Panc1 (cell line): Measurements from ENCODE around the gene CDKN2D. TPM values are rescaled to one million over a fixed set of nuclear protein-coding genes. Genes with fewer than 3 reads are reported as not detected.

ENCODE experiments used
- ATAC-seq: fragments of 200-7000 bp; cut with Tn5 transposase; 2 replicates; pipeline ENCODE4 v1.9.1; 2020; ENCODE audit warnings: mild to moderate bottlenecking, moderate library complexity
- BruUV-seq: library from RNA; stranded (reverse); fragments of 400-500 nt; replicated peaks from 2 replicates; lab custom pipeline; 2021; lab: Mats Ljungman, UMichigan
- CTCF ChIA-PET: fragments of 300-600 bp; sonication (Branson Sonifier 250); formaldehyde crosslinking; loops from one replicate; lab custom pipeline; 2022; ENCODE audit warnings: antibody characterized with exemption; lab: Charles Lee
- POLR2A ChIA-PET: fragments of 300-600 bp; sonication (Branson Sonifier 250); formaldehyde crosslinking; loops from one replicate; lab custom pipeline; 2022; ENCODE audit warnings: antibody characterized with exemption; lab: Charles Lee
- DNase-seq: peaks from one replicate; pipeline ENCODE4 v3.0.0-alpha.2; 2010; ENCODE audit warnings: low read depth, low spot score
- H3K27ac ChIP-seq: 2 replicates; pipeline ENCODE4 v1.5.1; 2011; ENCODE audit warnings: mild to moderate bottlenecking, low read length, inconsistent platforms
- H3K27me3 ChIP-seq: fragments of 200-500 bp; sonication (Bioruptor generic); 2 replicates; pipeline ENCODE4 v1.6.0; 2014; ENCODE audit warnings: low read length, inconsistent platforms; ENCODE audit not compliant: control insufficient read depth, insufficient read depth
- H3K36me3 ChIP-seq: fragments of 200-500 bp; sonication (Bioruptor generic); 2 replicates; pipeline ENCODE4 v1.5.1; 2014; ENCODE audit warnings: inconsistent platforms, mild to moderate bottlenecking, low read length, moderate library complexity; ENCODE audit not compliant: control insufficient read depth, insufficient read depth
- H3K4me1 ChIP-seq: 2 replicates; pipeline ENCODE4 v1.5.1; 2011; ENCODE audit warnings: inconsistent platforms, mild to moderate bottlenecking, low read length, moderate library complexity; ENCODE audit not compliant: control insufficient read depth, insufficient read depth
- H3K4me3 ChIP-seq, 2 experiments: 2 replicates each; pipeline ENCODE4 v1.5.1; 2011 to 2012; ENCODE audit warnings: low read depth in 2 of 2, low read length in 2 of 2, mild to moderate bottlenecking in 2 of 2, inconsistent platforms in 1 of 2, moderate library complexity in 1 of 2
- H3K9me3 ChIP-seq: fragments of 200-500 bp; sonication (Bioruptor generic); 2 replicates; pipeline ENCODE4 v1.5.1; 2014; ENCODE audit warnings: low read depth, mild to moderate bottlenecking, inconsistent platforms, low read length, moderate library complexity; ENCODE audit not compliant: control insufficient read depth, insufficient read depth
- POLR2AphosphoS5 ChIP-seq: IDR thresholded peaks from 2 replicates; pipeline ENCODE4 v1.6.1; 2012; ENCODE audit warnings: mild to moderate bottlenecking, low read depth, low read length, moderate library complexity
- SIN3A ChIP-seq: IDR thresholded peaks from 2 replicates; pipeline ENCODE4 v1.6.1; 2012; ENCODE audit warnings: low read depth, mild to moderate bottlenecking, low read length, moderate library complexity, borderline replicate concordance; ENCODE audit not compliant: insufficient read depth
- TCF7L2 ChIP-seq: IDR thresholded peaks from 2 replicates; pipeline ENCODE4 v1.6.1; 2011; ENCODE audit warnings: mild to moderate bottlenecking, low read depth, low read length, inconsistent platforms
- in situ Hi-C: cut with HindIII; loops from 2 replicates; pipeline ENCODE4 v1.10.0; 2016; ENCODE audit warnings: low sequenced_read_pairs, low pct_unique_long_range_greater_than_20kb
- intact Hi-C: fragments of 100-400 bp; cut with micrococcal nuclease; formaldehyde crosslinking; loops from one replicate; pipeline ENCODE4 v1.10.0; 2022; ENCODE audit not compliant: unreplicated experiment
- total RNA-seq: library from RNA; stranded (reverse); gene quantifications from one replicate; pipeline ENCODE4 v1.2.1, GENCODE V29; 2021; ENCODE audit not compliant: unreplicated experiment
- TF ChIP-seq, protein P1 (sequence below), 2 experiments: IDR thresholded peaks; 2 replicates each; pipeline ENCODE4 v1.6.1; 2011 to 2012; ENCODE audit warnings: low read depth in 2 of 2, control low read depth in 1 of 2, low read length in 1 of 2, mild to moderate bottlenecking in 1 of 2, moderate library complexity in 1 of 2; ENCODE audit not compliant: insufficient read depth in 1 of 2
- TF ChIP-seq, protein P2 (sequence below): fragments of 450-650 bp; IDR thresholded peaks from 2 replicates; pipeline ENCODE4 v1.5.1; 2017; ENCODE audit warnings: mild to moderate bottlenecking

CDKN2D gene
- total RNA-seq, 1 experiment from 2014 or later = 7.3 TPM

DNA sequence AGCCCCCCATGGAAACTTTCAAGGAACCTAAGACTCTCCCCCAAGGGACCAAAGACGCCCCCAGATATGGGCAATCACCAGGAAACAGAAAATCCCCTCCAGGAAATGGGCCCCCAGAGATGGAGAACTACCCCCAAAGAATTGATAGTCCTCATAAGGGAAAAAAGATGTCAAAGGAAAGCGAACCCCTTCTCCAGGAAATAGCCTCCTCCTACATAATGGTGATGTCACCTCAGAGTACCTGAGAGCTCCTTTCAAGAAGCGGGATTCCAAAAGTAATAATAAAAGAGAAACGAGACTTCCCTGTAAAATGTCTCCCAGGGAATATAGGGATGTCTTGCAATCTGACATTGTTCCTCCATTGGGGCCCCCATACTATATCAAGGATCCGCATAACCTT, 1.1 kb downstream of the CDKN2D start:
- Histone ChIP-seq H3K9me3 (no peaks in the 10 kb centered on the region), H3K27me3 (no peaks in the 10 kb centered on the region), H3K27ac (peak overlapping the region; percentile 65), H3K4me3 (peak overlapping the region; percentile 60 to 69), H3K36me3 (no peaks in the 10 kb centered on the region; the same call in 1 of the 2 replicates), H3K4me1 (peaks cover 23% of the 10 kb centered on the region)
- TF ChIP-seq, protein P1, sequence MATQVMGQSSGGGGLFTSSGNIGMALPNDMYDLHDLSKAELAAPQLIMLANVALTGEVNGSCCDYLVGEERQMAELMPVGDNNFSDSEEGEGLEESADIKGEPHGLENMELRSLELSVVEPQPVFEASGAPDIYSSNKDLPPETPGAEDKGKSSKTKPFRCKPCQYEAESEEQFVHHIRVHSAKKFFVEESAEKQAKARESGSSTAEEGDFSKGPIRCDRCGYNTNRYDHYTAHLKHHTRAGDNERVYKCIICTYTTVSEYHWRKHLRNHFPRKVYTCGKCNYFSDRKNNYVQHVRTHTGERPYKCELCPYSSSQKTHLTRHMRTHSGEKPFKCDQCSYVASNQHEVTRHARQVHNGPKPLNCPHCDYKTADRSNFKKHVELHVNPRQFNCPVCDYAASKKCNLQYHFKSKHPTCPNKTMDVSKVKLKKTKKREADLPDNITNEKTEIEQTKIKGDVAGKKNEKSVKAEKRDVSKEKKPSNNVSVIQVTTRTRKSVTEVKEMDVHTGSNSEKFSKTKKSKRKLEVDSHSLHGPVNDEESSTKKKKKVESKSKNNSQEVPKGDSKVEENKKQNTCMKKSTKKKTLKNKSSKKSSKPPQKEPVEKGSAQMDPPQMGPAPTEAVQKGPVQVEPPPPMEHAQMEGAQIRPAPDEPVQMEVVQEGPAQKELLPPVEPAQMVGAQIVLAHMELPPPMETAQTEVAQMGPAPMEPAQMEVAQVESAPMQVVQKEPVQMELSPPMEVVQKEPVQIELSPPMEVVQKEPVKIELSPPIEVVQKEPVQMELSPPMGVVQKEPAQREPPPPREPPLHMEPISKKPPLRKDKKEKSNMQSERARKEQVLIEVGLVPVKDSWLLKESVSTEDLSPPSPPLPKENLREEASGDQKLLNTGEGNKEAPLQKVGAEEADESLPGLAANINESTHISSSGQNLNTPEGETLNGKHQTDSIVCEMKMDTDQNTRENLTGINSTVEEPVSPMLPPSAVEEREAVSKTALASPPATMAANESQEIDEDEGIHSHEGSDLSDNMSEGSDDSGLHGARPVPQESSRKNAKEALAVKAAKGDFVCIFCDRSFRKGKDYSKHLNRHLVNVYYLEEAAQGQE (IDR thresholded peaks at IDR 0.05; ENCODE audit: insufficient read depth in 1 of 2, low read depth in 2 of 2, low read length in 1 of 2) = no peak
- TF ChIP-seq, protein P2, sequence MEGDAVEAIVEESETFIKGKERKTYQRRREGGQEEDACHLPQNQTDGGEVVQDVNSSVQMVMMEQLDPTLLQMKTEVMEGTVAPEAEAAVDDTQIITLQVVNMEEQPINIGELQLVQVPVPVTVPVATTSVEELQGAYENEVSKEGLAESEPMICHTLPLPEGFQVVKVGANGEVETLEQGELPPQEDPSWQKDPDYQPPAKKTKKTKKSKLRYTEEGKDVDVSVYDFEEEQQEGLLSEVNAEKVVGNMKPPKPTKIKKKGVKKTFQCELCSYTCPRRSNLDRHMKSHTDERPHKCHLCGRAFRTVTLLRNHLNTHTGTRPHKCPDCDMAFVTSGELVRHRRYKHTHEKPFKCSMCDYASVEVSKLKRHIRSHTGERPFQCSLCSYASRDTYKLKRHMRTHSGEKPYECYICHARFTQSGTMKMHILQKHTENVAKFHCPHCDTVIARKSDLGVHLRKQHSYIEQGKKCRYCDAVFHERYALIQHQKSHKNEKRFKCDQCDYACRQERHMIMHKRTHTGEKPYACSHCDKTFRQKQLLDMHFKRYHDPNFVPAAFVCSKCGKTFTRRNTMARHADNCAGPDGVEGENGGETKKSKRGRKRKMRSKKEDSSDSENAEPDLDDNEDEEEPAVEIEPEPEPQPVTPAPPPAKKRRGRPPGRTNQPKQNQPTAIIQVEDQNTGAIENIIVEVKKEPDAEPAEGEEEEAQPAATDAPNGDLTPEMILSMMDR = no peak
- TF ChIP-seq TCF7L2 (no peak), POLR2AphosphoS5 (no peak), SIN3A (no peak)
- in situ Hi-C loops = no loop called here
- ATAC-seq = no peak
- no TSS peak for BruUV-seq
- intact Hi-C loops = loop anchor here (5.0 kb wide), 1 partner anchor 130 kb away; no protein-coding TSS in a partner anchor
- ChIA-PET POLR2A (interaction anchor here (0.9 kb wide), 1 partner anchor 167 kb away, joined by 3 read pairs; no protein-coding TSS in a partner anchor), CTCF (no interaction called here)
- DNase-seq = no peak

DNA sequence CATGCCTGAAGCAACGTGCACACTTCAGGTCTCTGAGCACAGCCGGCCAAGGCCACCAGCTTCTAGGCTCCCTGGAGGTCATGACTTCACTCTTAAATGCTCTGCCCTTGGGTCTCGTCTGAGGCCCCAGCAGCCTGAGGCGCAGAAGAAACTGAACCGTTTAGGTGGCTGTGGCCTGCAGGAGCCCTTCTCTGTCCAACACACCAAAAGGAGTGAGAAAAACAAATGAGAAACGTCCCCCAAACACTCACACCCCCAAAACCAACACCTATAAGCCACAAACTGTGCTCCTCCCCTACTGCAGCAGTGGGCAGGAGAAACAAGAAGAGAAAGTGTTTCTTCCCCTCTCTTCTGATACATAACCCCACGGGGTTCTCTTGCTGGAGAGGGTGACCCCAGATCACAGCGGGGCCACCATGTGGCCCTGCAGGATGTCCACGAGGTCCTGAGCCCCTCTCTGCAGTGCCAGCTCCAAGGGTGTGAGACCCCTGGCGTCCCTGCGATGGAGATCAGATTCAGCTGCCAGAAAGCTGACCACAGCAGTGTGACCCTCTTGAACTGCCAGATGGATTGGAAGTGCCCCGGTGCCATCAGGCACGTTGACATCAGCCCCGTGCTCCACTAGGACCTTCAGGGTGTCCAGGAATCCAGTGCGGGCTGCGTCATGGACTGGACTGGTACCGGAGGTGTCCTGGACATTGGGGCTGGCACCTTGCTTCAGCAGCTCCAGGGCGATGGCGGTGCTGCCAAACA, 1.9 kb downstream of the CDKN2D start:
- Histone ChIP-seq H3K4me3 (peak overlapping the region; percentile 68 to 69; a peak in 3 of 4 replicates), H3K36me3 (no peaks in the 10 kb centered on the region; the same call in 1 of the 2 replicates), H3K9me3 (no peaks in the 10 kb centered on the region), H3K27me3 (no peaks in the 10 kb centered on the region), H3K27ac (0 out of 2 replicates have a peak overlapping the region, but pooled peaks have one; percentile 51), H3K4me1 (peaks cover 23% of the 10 kb centered on the region)
- BruUV-seq = no TSS peak
- intact Hi-C loops = loop anchor here (5.0 kb wide), 1 partner anchor 130 kb away; no protein-coding TSS in a partner anchor
- no peak for DNase-seq
- ChIA-PET CTCF (interaction anchor here (0.5 to 0.6 kb wide), 2 partner anchors 28 to 79 kb away, joined by 3 read pairs; no protein-coding TSS in a partner anchor), POLR2A (interaction anchor here (0.5 kb wide), 1 partner anchor 1733 kb away, joined by 3 read pairs; no protein-coding TSS in a partner anchor)
- TF ChIP-seq TCF7L2 = no peak
- TF ChIP-seq, protein P1 (IDR thresholded peaks at IDR 0.05; ENCODE audit: insufficient read depth in 1 of 2, low read depth in 2 of 2, low read length in 1 of 2) = no peak
- TF ChIP-seq, protein P2 = no peak
- no peak for TF ChIP-seq POLR2AphosphoS5
- no peak for TF ChIP-seq SIN3A
- ATAC-seq = no peak
- in situ Hi-C loops = no loop called here
